ENCODE measurements around the gene RYR2. TPM values are rescaled to one million over a fixed set of nuclear protein-coding genes. Genes with fewer than 3 reads are reported as not detected.
A peak's percentile ranks its signal among the peaks of the same experiment; 100 is the strongest.

RYR2 gene
- total and polyA plus RNA-seq, 8 donors, result 1.6 to 6.9 (median 4.4) TPM

DNA sequence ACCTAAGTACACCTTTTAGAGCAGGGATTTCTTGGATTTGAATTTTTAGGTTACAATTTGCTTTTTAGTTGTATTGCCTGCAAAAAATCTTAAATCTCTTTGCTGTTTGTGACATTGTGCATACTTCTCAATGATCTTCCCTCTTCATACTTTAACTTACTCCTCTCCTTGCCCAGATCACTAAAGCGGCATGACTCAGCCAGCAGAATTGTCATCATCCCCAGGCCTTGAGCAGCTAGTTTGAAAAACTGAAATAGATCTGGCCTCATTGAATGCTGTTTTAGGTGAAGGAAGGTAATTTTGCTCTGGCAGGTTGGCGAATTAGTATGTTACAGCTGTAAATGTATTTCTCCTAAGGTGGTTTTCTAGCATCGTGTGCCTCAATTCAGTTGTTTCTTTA is 145.9 kb downstream of the RYR2 start:
- H3K27ac ChIP-seq, result no peak overlapping the region
- H3K4me1 ChIP-seq, result no peaks in the 10 kb centered on the region
- no peaks in the 10 kb centered on the region for H3K9me3 ChIP-seq
- 90 to 93% methylated on average over 3 of the region's 3 CpGs for WGBS, 2 donors
- H3K4me3 ChIP-seq, result no peak overlapping the region
- FAIRE-seq (no peak), DNase-seq (no peak), ATAC-seq (no peak)
- H3K27me3 ChIP-seq, result no peaks in the 10 kb centered on the region
- intact Hi-C loops (cut with DNase I), result no loop called here
- no peak for TF ChIP-seq CTCF (IDR thresholded peaks at IDR 0.05)
- no peaks in the 10 kb centered on the region for H3K36me3 ChIP-seq

DNA sequence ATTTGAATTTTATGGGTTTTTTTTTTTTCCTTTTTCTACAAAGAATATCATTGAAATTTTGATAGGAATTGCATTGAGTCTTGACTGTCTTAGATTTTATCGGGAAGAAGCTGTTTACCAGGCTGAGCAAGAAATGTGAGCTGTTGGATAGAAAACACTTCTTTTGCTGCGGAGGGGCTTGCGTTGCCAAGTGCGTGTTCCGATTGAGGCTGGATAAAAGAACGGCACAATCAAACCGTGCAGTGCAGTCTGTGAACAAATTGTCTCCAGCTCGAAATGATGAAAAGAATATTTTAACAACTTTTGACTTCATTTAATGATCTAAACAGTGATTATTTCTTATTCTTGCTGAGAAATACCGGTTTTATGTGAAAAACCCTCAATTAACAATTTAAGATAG is 149.4 kb downstream of the RYR2 start:
- intact Hi-C loops (cut with DNase I), result no loop called here
- no peak for FAIRE-seq
- Histone ChIP-seq H3K27me3 (no peaks in the 10 kb centered on the region), H3K4me3 (no peak overlapping the region), H3K27ac (no peak overlapping the region), H3K36me3 (no peaks in the 10 kb centered on the region), H3K4me1 (no peaks in the 10 kb centered on the region), H3K9me3 (no peaks in the 10 kb centered on the region)
- DNase-seq, result no peak
- TF ChIP-seq CTCF (IDR thresholded peaks at IDR 0.05), result no peak
- WGBS, 2 donors, result 80 to 93% methylated on average over 9 of the region's 9 CpGs
- ATAC-seq, result no peak

DNA sequence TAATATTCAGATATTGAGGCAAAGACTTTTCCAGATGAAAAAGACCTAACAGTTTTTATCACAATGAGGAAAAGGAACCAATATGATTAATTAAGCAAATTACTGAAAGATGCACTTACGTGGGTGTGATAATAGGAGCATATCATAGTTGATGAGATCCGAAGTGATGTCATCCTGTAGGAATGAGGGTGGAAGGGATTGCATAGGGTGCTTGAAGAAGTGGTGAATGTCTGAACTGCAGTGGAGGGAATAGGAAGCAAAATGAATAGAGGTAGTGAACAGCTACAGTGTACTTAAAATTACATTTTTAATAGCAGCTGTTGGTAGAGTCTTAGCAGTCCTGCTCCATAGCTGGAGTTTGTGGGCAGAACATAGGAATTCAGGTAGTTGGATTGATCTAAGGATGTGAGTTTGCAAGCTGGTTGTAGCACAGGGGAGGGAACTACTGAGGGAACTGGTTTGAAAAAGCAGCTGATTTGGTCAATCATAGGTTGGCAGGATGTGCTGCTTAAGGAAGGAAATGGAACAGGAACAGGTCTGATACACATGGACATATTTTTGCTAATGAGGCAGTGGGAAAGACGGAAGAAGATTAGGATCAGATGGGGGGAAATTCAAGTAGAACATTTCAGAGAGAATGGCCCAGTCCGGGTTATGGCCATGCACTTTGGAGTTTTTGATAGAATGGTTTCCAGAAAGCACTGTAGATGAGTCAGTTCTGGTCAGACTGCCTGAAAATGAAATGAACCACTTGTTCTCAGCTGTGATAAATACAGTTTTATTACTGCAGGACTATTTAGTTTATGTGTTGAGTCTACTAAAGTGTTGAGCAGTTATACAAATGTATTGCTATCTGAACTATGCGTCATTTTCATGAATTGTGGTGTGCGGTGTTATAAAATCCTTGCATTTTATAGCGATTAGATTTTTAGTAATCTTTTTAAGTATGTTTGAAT is 155.8 kb downstream of the RYR2 start:
- FAIRE-seq (no peak), DNase-seq (no peak), ATAC-seq (peak in 1 of 4 donors; percentile 46)
- no peaks in the 10 kb centered on the region for H3K36me3 ChIP-seq
- intact Hi-C loops (cut with DNase I), result no loop called here
- WGBS, 2 donors, result 67 to 78% methylated on average over 7 of the region's 7 CpGs
- H3K27ac ChIP-seq, result no peak overlapping the region
- H3K27me3 ChIP-seq, result no peaks in the 10 kb centered on the region
- no peak for TF ChIP-seq CTCF (IDR thresholded peaks at IDR 0.05)
- no peaks in the 10 kb centered on the region for H3K4me1 ChIP-seq
- no peaks in the 10 kb centered on the region for H3K9me3 ChIP-seq
- no peak overlapping the region for H3K4me3 ChIP-seq

GRCh38 chr1:237199026-237199425 is 157.0 kb downstream of the RYR2 start:
- no peaks in the 10 kb centered on the region for H3K36me3 ChIP-seq
- ATAC-seq (no peak), FAIRE-seq (no peak), DNase-seq (no peak)
- no peaks in the 10 kb centered on the region for H3K9me3 ChIP-seq
- TF ChIP-seq CTCF (IDR thresholded peaks at IDR 0.05), result no peak
- no peaks in the 10 kb centered on the region for H3K27me3 ChIP-seq
- intact Hi-C loops (cut with DNase I), result no loop called here
- no peak overlapping the region for H3K4me3 ChIP-seq
- H3K4me1 ChIP-seq, result no peaks in the 10 kb centered on the region
- H3K27ac ChIP-seq, result no peak overlapping the region
- WGBS, 2 donors, result 68 to 71% methylated on average over 6 of the region's 6 CpGs

DNA sequence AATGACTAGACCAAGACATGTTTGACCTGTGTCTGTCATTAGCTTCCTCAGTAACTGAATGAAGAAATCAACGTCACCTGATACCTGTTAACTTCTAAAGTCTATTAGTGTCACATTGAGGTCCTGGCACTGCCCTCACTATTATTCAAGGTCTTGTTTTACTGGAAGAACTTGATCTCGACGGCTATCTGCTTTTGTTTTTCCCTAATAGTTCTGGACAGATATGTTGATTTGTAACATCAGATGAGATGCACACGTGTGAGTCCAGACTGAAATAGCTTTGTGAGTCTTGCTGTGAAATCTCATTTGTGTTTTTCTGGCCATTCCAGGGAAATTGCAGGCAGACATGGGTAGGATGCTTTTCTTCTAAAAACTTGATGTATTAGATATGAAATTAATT is 159.2 kb downstream of the RYR2 start:
- no peaks in the 10 kb centered on the region for H3K9me3 ChIP-seq
- TF ChIP-seq CTCF (IDR thresholded peaks at IDR 0.05), result no peak
- H3K27ac ChIP-seq, result no peak overlapping the region
- H3K4me3 ChIP-seq, result no peak overlapping the region
- WGBS, 2 donors, result 32 to 39% methylated on average over 4 of the region's 4 CpGs
- no peaks in the 10 kb centered on the region for H3K27me3 ChIP-seq
- ATAC-seq (no peak), DNase-seq (no peak), FAIRE-seq (no peak)
- no peaks in the 10 kb centered on the region for H3K4me1 ChIP-seq
- intact Hi-C loops (cut with DNase I), result no loop called here
- no peaks in the 10 kb centered on the region for H3K36me3 ChIP-seq

Measured in pancreas (tissue), 10 donors.